GM20431 (cell line): Measurements from ENCODE around the gene DOCK6.

Experiments
- in situ Hi-C: fragments of 300-500 bp; cut with MseI, MboI; formaldehyde crosslinking; loops from one replicate; pipeline ENCODE4 v1.15.0; 2020; ENCODE audit warnings: low sequenced_read_pairs; ENCODE audit not compliant: unreplicated experiment

The DOCK6 gene

GRCh38 chr19:11201791-11202190 is 60.5 kb downstream of the DOCK6 start:
- in situ Hi-C loops, result no loop called here

- in situ Hi-C loops, result no loop called here
Measured at GRCh38 chr19:11200931-11201330, 61.4 kb downstream of the DOCK6 start.

- in situ Hi-C loops, result no loop called here
Measured at GRCh38 chr19:11200015-11200574, 62.2 kb downstream of the DOCK6 start.

- in situ Hi-C loops, result no loop called here
Measured at GRCh38 chr19:11199517-11199916, 62.8 kb downstream of the DOCK6 start.

- in situ Hi-C loops, result no loop called here
Measured at GRCh38 chr19:11198769-11199424, 63.4 kb downstream of the DOCK6 start.

- in situ Hi-C loops, result no loop called here
Measured at GRCh38 chr19:11198175-11198534, 64.2 kb downstream of the DOCK6 start.

- in situ Hi-C loops, result no loop called here
Measured at GRCh38 chr19:11197291-11198174, 64.8 kb downstream of the DOCK6 start, which contains the start of gene KANK2. Gene KANK2 (minus strand): TSS chr19:11197545. CDS start chr19:11194511, 3,034 bp downstream.

GRCh38 chr19:11196406-11197287 is 65.7 kb downstream of the DOCK6 start:
- in situ Hi-C loops, result no loop called here

- in situ Hi-C loops, result no loop called here
Measured at GRCh38 chr19:11195681-11196080, 66.6 kb downstream of the DOCK6 start.

GRCh38 chr19:11194656-11195558 is 67.4 kb downstream of the DOCK6 start:
- in situ Hi-C loops, result no loop called here

GRCh38 chr19:11194173-11194572 is 68.2 kb downstream of the DOCK6 start:
- in situ Hi-C loops, result no loop called here

- in situ Hi-C loops, result no loop called here
Measured at GRCh38 chr19:11192957-11193939, 69.1 kb downstream of the DOCK6 start.

- in situ Hi-C loops, result no loop called here
Measured at GRCh38 chr19:11191934-11192333, 70.4 kb downstream of the DOCK6 start.

GRCh38 chr19:11191273-11191755 is 71.0 kb downstream of the DOCK6 start:
- in situ Hi-C loops, result no loop called here

GRCh38 chr19:11190501-11190900 is 71.8 kb downstream of the DOCK6 start:
- in situ Hi-C loops, result no loop called here

- in situ Hi-C loops, result no loop called here
Measured at GRCh38 chr19:11187441-11187840, 74.9 kb downstream of the DOCK6 start.

- in situ Hi-C loops, result no loop called here
Measured at GRCh38 chr19:11182994-11183393, 79.3 kb downstream of the DOCK6 start.

- in situ Hi-C loops, result no loop called here
Measured at GRCh38 chr19:11181488-11181887, 80.8 kb downstream of the DOCK6 start.
